ENCODE results near the gene RETREG1. TPM values are rescaled to one million over a fixed set of nuclear protein-coding genes. Genes with fewer than 3 reads are reported as not detected.

RETREG1 gene
- total and polyA plus RNA-seq, 2 of the 13 experiments (the other 11 are each of a cell fraction or from before 2014, with no cell fraction given), result 0.07 TPM; not detected in 1

DNA sequence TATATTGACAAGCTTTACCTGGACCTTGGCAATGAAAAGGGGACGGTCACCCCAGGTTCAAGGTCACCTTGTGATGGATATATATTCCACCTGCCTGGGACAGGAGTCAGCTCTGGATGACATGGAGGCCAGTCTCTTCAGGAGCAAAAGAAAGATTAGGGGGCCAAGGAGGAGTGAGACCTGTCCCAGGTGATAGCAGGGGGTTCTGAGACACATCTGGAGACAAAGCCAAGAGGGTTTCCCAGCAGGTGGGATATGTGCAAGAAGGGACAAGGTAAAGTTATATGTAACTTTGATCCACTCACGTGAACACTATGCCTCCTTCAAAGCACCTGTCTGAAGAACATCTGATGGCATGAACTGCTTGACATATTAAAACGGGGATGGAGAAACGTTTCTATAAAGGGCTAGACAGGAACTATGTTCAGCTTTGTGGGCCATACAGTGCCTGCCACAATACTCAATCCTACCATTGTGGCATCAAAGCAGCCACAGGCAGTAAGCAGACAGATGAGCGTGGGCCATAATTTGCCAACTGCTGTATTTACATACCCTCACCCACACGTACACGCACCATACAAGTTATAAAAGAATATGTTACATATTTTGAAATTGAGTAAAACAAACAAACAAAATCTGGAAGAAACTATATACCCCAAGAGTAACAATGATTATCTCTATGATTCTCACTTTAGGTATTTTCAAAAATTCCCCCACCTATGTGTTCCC is 88.3 kb downstream of the RETREG1 start (continued):
- TF ChIP-seq RNF2 (conservative IDR thresholded peaks at IDR 0.05; ENCODE audit: low read depth), result no peak
- no peak for TF ChIP-seq TFDP1 (CRISPR knock-in tag; IDR thresholded peaks at IDR 0.05; ENCODE audit: borderline replicate concordance)
- no peak for TF ChIP-seq THYN1 (CRISPR knock-in tag; IDR thresholded peaks at IDR 0.05; ENCODE audit: borderline replicate concordance, low read depth)

- in situ Hi-C loops (cut with HindIII; ENCODE audit: extremely low pct_ligation_motif_present, low pct_unique_long_range_greater_than_20kb) (no loop called here), intact Hi-C loops (cut with micrococcal nuclease; ENCODE audit: unreplicated experiment) (no loop called here)
- Histone ChIP-seq H3K27me3 (ENCODE audit: control insufficient read depth in 1 of 2, insufficient read depth in 2 of 2, low read length in 2 of 2) (peaks cover 0 to 1% of the 10 kb centered on the region in 2 experiments; a peak in 1 of 5 replicates), H4K20me1 (ENCODE audit: insufficient read depth, low read length) (no peaks in the 10 kb centered on the region), H3K79me2 (ENCODE audit: insufficient read depth, low read length) (no peaks in the 10 kb centered on the region), H3K4me3 (replicated peaks in 1 of 3; ENCODE audit: insufficient read depth in 1 of 3, low read depth in 2 of 3, low read length in 3 of 3) (no peak overlapping the region), H3K9ac (ENCODE audit: insufficient read depth, low read depth, low read length) (no peak overlapping the region), H3K36me3 (replicated peaks in 1 of 2; ENCODE audit: control insufficient read depth in 1 of 2, insufficient read depth in 2 of 2, low read length in 2 of 2) (no peaks in the 10 kb centered on the region), H3K4me1 (ENCODE audit: insufficient read depth, low read length) (peaks cover 17% of the 10 kb centered on the region), H2AFZ (ENCODE audit: low read length) (no peak overlapping the region), H3K9me3 (ENCODE audit: low read length) (no peaks in the 10 kb centered on the region), H3K4me2 (ENCODE audit: low read depth, low read length) (no peak overlapping the region), H3K27ac (ENCODE audit: extremely low read length, insufficient read depth, low read length) (no peak overlapping the region)
- no peak for ATAC-seq
- ChIA-PET CTCF (ENCODE audit: low intra/inter-chr PET ratio, low total read pairs) (no interaction called here), POLR2A (no interaction called here)
- no peak for FAIRE-seq
- DNase-seq (ENCODE audit: low spot score), result no peak
- 28% methylated on average over 4 of the region's 4 CpGs for WGBS (ENCODE audit: low lambda C conversion rate)
- BruUV-seq (replicated peaks), result no TSS peak
- TF ChIP-seq TFE3 (CRISPR knock-in tag; IDR thresholded peaks at IDR 0.05) (no peak), XBP1 (CRISPR knock-in tag; IDR thresholded peaks at IDR 0.05) (no peak), KLF15 (CRISPR knock-in tag; IDR thresholded peaks at IDR 0.05; ENCODE audit: borderline replicate concordance) (no peak), ZNF639 (CRISPR knock-in tag; conservative IDR thresholded peaks at IDR 0.05) (no peak), ZNF260 (CRISPR knock-in tag; IDR thresholded peaks at IDR 0.05; ENCODE audit: borderline replicate concordance, low read depth) (no peak), SPEN (CRISPR knock-in tag; IDR thresholded peaks at IDR 0.05; ENCODE audit: low read depth) (no peak), FOSL1 (CRISPR knock-in tag; IDR thresholded peaks at IDR 0.05; ENCODE audit: borderline replicate concordance) (no peak), CEBPB (IDR thresholded peaks at IDR 0.05; ENCODE audit: borderline replicate concordance, low read depth, low read length) (no peak), TFAP4 (IDR thresholded peaks at IDR 0.05; ENCODE audit: borderline replicate concordance, low read depth) (no peak), REPIN1 (CRISPR knock-in tag; IDR thresholded peaks at IDR 0.05; ENCODE audit: borderline replicate concordance, low read depth) (no peak), CERS6 (CRISPR knock-in tag; IDR thresholded peaks at IDR 0.05) (no peak)
- TF ChIP-seq, protein P1, sequence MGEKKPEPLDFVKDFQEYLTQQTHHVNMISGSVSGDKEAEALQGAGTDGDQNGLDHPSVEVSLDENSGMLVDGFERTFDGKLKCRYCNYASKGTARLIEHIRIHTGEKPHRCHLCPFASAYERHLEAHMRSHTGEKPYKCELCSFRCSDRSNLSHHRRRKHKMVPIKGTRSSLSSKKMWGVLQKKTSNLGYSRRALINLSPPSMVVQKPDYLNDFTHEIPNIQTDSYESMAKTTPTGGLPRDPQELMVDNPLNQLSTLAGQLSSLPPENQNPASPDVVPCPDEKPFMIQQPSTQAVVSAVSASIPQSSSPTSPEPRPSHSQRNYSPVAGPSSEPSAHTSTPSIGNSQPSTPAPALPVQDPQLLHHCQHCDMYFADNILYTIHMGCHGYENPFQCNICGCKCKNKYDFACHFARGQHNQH (CRISPR knock-in tag; IDR thresholded peaks at IDR 0.05), result no peak
Observed at GRCh38 chr5:16525651-16526050, 91.1 kb downstream of the RETREG1 start.

All from HepG2 (cell line).